IMR-90 (cell line): ENCODE data around the gene PITRM1. TPM values are rescaled to one million over a fixed set of nuclear protein-coding genes. Genes with fewer than 3 reads are reported as not detected.

ENCODE experiments used
- ATAC-seq: fragments of 200-7000 bp; cut with Tn5 transposase; 2 replicates; pipeline ENCODE4 v1.9.1; 2020; ENCODE audit warnings: low read depth, mild to moderate bottlenecking, moderate library complexity
- BruUV-seq: library from RNA; stranded (reverse); fragments of 400-500 nt; replicated peaks from 2 replicates; lab custom pipeline; 2021; lab: Mats Ljungman, UMichigan
- CTCF ChIA-PET: fragments of 300-600 bp; formaldehyde crosslinking; extraction: SDS; loops from one replicate; lab custom pipeline; 2021; ENCODE audit warnings: antibody characterized with exemption; lab: Yijun Ruan, JAX
- POLR2A ChIA-PET: fragments of 300-600 bp; sonication (Branson Sonifier 250); formaldehyde crosslinking; loops from one replicate; lab custom pipeline; 2022; ENCODE audit warnings: antibody characterized with exemption; ENCODE audit not compliant: unreplicated experiment; lab: Charles Lee
- DNase-seq: peaks from one replicate; pipeline ENCODE4 v3.0.0; 2013
- H2AFZ ChIP-seq: replicated peaks from 2 replicates; pipeline ENCODE3; 2013; ENCODE audit warnings: low read length, mild to moderate bottlenecking; ENCODE audit not compliant: poor library complexity
- H2AK5ac ChIP-seq: 2 replicates; pipeline ENCODE4 v1.6.1; 2013; ENCODE audit warnings: low read depth, low read length, inconsistent platforms
- H2AK9ac ChIP-seq: replicated peaks from 2 replicates; pipeline ENCODE3; 2013; ENCODE audit warnings: mild to moderate bottlenecking, low read depth, low read length, moderate library complexity; ENCODE audit not compliant: poor library complexity
- H2BK120ac ChIP-seq: 2 replicates; pipeline ENCODE4 v1.6.1; 2013; ENCODE audit warnings: low read depth, low read length, inconsistent platforms
- H2BK15ac ChIP-seq: 3 replicates; pipeline ENCODE4 v1.6.1; 2013; ENCODE audit warnings: low read depth, low read length, inconsistent platforms
- H2BK20ac ChIP-seq: 2 replicates; pipeline ENCODE4 v1.6.1; 2013; ENCODE audit warnings: low read depth, mild to moderate bottlenecking, inconsistent platforms, low read length, moderate library complexity
- H2BK5ac ChIP-seq: 2 replicates; pipeline ENCODE4 v1.6.1; 2013; ENCODE audit warnings: mild to moderate bottlenecking, low read depth, low read length, inconsistent platforms; ENCODE audit not compliant: poor library complexity, severe bottlenecking
- H3K14ac ChIP-seq: replicated peaks from 2 replicates; pipeline ENCODE4 v1.6.1; 2013; ENCODE audit warnings: low read depth, low read length, inconsistent platforms
- H3K18ac ChIP-seq: 2 replicates; pipeline ENCODE4 v1.6.1; 2013; ENCODE audit warnings: low read depth, low read length, control low read depth
- H3K23ac ChIP-seq: 2 replicates; pipeline ENCODE4 v1.6.1; 2013; ENCODE audit warnings: low read depth, low read length, inconsistent platforms
- H3K27ac ChIP-seq: 2 replicates; pipeline ENCODE4 v1.5.1; 2013; ENCODE audit warnings: mild to moderate bottlenecking, control low read depth, low read length; ENCODE audit not compliant: insufficient read depth
- H3K27me3 ChIP-seq: 2 replicates; pipeline ENCODE4 v1.6.1; 2013; ENCODE audit warnings: low read length; ENCODE audit not compliant: control insufficient read depth, insufficient read depth
- H3K36me3 ChIP-seq: 2 replicates; pipeline ENCODE4 v1.6.1; 2013; ENCODE audit warnings: low read length, mixed read lengths; ENCODE audit not compliant: control insufficient read depth, insufficient read depth
- H3K4ac ChIP-seq: 2 replicates; pipeline ENCODE4 v1.6.1; 2013; ENCODE audit warnings: low read depth, low read length, inconsistent platforms
- H3K4me1 ChIP-seq: 2 replicates; pipeline ENCODE4 v1.6.1; 2013; ENCODE audit warnings: low read length, mixed read lengths; ENCODE audit not compliant: control insufficient read depth, insufficient read depth
- H3K4me2 ChIP-seq: 2 replicates; pipeline ENCODE4 v1.6.1; 2013; ENCODE audit warnings: low read depth, mild to moderate bottlenecking, control low read depth, low read length, moderate library complexity
- H3K4me3 ChIP-seq: 2 replicates; pipeline ENCODE4 v1.5.1; 2013; ENCODE audit warnings: low read depth, mild to moderate bottlenecking, control low read depth, low read length, moderate library complexity; ENCODE audit not compliant: insufficient read depth
- H3K56ac ChIP-seq: 2 replicates; pipeline ENCODE4 v1.6.1; 2013; ENCODE audit warnings: low read length, inconsistent platforms; ENCODE audit not compliant: insufficient read depth; ENCODE audit errors: extremely low read depth
- H3K79me1 ChIP-seq, 2 experiments: 2 replicates each; pipeline ENCODE4 v1.6.1; 2013; ENCODE audit warnings: low read length in 2 of 2, inconsistent platforms in 1 of 2, low read depth in 1 of 2
- H3K9ac ChIP-seq: 2 replicates; pipeline ENCODE4 v1.6.1; 2013; ENCODE audit warnings: low read depth, low read length, control low read depth
- H3K9me1 ChIP-seq: 2 replicates; pipeline ENCODE4 v1.6.1; 2013; ENCODE audit warnings: low read length, inconsistent platforms; ENCODE audit not compliant: insufficient read depth
- H3K9me3 ChIP-seq: 2 replicates; pipeline ENCODE4 v1.6.1; 2013; ENCODE audit warnings: low read length; ENCODE audit not compliant: control insufficient read depth, insufficient read depth
- H4K20me1 ChIP-seq: 2 replicates; pipeline ENCODE4 v1.6.1; 2013; ENCODE audit warnings: low read length, inconsistent platforms; ENCODE audit not compliant: insufficient read depth
- H4K5ac ChIP-seq: 2 replicates; pipeline ENCODE4 v1.6.1; 2013; ENCODE audit warnings: mild to moderate bottlenecking, low read depth, low read length, control low read depth
- H4K8ac ChIP-seq, 2 experiments: 2 replicates each; pipeline ENCODE4 v1.6.1; 2013; ENCODE audit warnings: low read depth in 2 of 2, low read length in 2 of 2, control low read depth in 1 of 2, inconsistent platforms in 1 of 2
- H4K91ac ChIP-seq: 2 replicates; pipeline ENCODE4 v1.6.1; 2013; ENCODE audit warnings: low read depth, low read length, inconsistent platforms; ENCODE audit not compliant: insufficient read depth
- BHLHE40 ChIP-seq: fragments of 150-350 bp; IDR thresholded peaks from 2 replicates; pipeline ENCODE4 v1.6.1; 2016; ENCODE audit warnings: mild to moderate bottlenecking, low read depth, low read length
- CTCF ChIP-seq: conservative IDR thresholded peaks from 2 replicates; pipeline ENCODE4 v1.5.1; 2012; ENCODE audit warnings: mild to moderate bottlenecking, low read depth, low read length, improper control_type of control experiment
- NFE2L2 ChIP-seq: fragments of 150-350 bp; IDR thresholded peaks from 2 replicates; pipeline ENCODE4 v1.6.1; 2016; ENCODE audit warnings: low read depth, mild to moderate bottlenecking, low read length
- RAD21 ChIP-seq: IDR thresholded peaks from 2 replicates; pipeline ENCODE4 v1.6.1; 2012; ENCODE audit warnings: low read length, improper control_type of control experiment
- RCOR1 ChIP-seq: IDR thresholded peaks from 2 replicates; pipeline ENCODE4 v1.6.1; 2012; ENCODE audit warnings: mild to moderate bottlenecking, low read length, improper control_type of control experiment; ENCODE audit not compliant: insufficient replicate concordance
- RFX5 ChIP-seq: IDR thresholded peaks from 2 replicates; pipeline ENCODE4 v1.8.0; 2012; ENCODE audit warnings: low read depth, mild to moderate bottlenecking, low read length, moderate library complexity
- SMC3 ChIP-seq: fragments of 150-350 bp; IDR thresholded peaks from 2 replicates; pipeline ENCODE4 v1.6.1; 2016; ENCODE audit warnings: low read depth, mild to moderate bottlenecking, antibody characterized with exemption, low read length, moderate library complexity
- WGBS, 2 experiments: methylation state at CpG; one replicate each; pipeline versions ENCODE4 v1.1.5 to v1.1.7; 2013; ENCODE audit warnings: missing lambda C conversion rate in 2 of 2; ENCODE audit not compliant: insufficient read length in 1 of 2; ENCODE audit errors: extremely low coverage in 2 of 2; 5-methylcytosine and 5-hydroxymethylcytosine counted together
- dilution Hi-C: fragments of 300-500 bp; cut with HindIII; formaldehyde crosslinking; loops from one replicate; pipeline ENCODE4 v1.14.3; 2018; ENCODE audit warnings: low sequenced_read_pairs; ENCODE audit not compliant: unreplicated experiment
- in situ Hi-C: fragments of 300-500 bp; cut with MboI; formaldehyde crosslinking; loops from 3 replicates; pipeline ENCODE4 v1.14.3; 2019; ENCODE audit warnings: low sequenced_read_pairs, inconsistent platforms, mixed read lengths
- intact Hi-C: fragments of 100-400 bp; cut with micrococcal nuclease; formaldehyde crosslinking; loops from 2 replicates; pipeline ENCODE4 v1.10.0; 2022
- polyA plus RNA-seq, 3 experiments: library from polyadenylated mRNA; depleted of rRNA; stranded (reverse); fragments of >200 nt; gene quantifications; 2 replicates each; pipeline ENCODE4 v1.2.3, GENCODE V29; 2012; ENCODE audit warnings: low replicate concordance in 1 of 3
- total RNA-seq: library from RNA; depleted of rRNA; stranded (reverse); fragments of >200 nt; gene quantifications from 2 replicates; pipeline ENCODE4 v1.2.3, GENCODE V29; 2012

Gene PITRM1
- total and polyA plus RNA-seq, 2 of the 4 experiments (the other 2 are of a cell fraction), result 97.1 to 124 TPM

- dilution Hi-C loops, result no loop called here
- ChIA-PET POLR2A (no interaction called here), CTCF (no interaction called here)
- Histone ChIP-seq H4K5ac (no peak overlapping the region), H3K9me1 (no peaks in the 10 kb centered on the region; the same call in 1 of the 2 replicates), H3K4me3 (no peak overlapping the region), H4K20me1 (no peaks in the 10 kb centered on the region; the same call in none of the 2 replicates), H2BK120ac (no peak overlapping the region), H3K18ac (no peak overlapping the region), H3K27ac (no peak overlapping the region), H3K23ac (no peak overlapping the region), H2AK5ac (no peak overlapping the region), H2AFZ (no peak overlapping the region), H4K8ac (no peak overlapping the region), H3K79me1 (peaks cover 26 to 40% of the 10 kb centered on the region in 2 experiments), H3K4me1 (no peaks in the 10 kb centered on the region), H3K36me3 (peaks cover 65% of the 10 kb centered on the region), H3K9me3 (no peaks in the 10 kb centered on the region), H2BK20ac (no peak overlapping the region), H3K4me2 (no peak overlapping the region), H2AK9ac (no peak overlapping the region), H3K27me3 (no peaks in the 10 kb centered on the region), H3K4ac (no peak overlapping the region), H2BK5ac (no peak overlapping the region), H3K14ac (no peak overlapping the region), H3K9ac (no peak overlapping the region), H4K91ac (no peak overlapping the region), H2BK15ac (no peak overlapping the region), H3K56ac (no peak overlapping the region)
- DNase-seq (no peak), ATAC-seq (no peak)
- 88% methylated on average over 5 of the region's 9 CpGs; no CpG with 5 or more reads in 1 of the 2 experiments for WGBS, 2 experiments
- in situ Hi-C loops, result no loop called here
- intact Hi-C loops, result no loop called here
- BruUV-seq, result no TSS peak
- TF ChIP-seq SMC3 (no peak), NFE2L2 (no peak), BHLHE40 (no peak), RAD21 (no peak), CTCF (no peak), RCOR1 (no peak), RFX5 (no peak)
Observed at GRCh38 chr10:3152566-3152935, 20.0 kb downstream of the PITRM1 start.
